MG63 (cell line): ENCODE measurements around the gene VPS13D. TPM values are rescaled to one million over a fixed set of nuclear protein-coding genes. Genes with fewer than 3 reads are reported as not detected.
"Not testable (repeated sequence)": the region's sequence is repeated elsewhere in the genome, so short reads cannot be mapped to it uniquely, and the experiment has no call there.

Source experiments
- DNase-seq: peaks from one replicate; pipeline ENCODE4 v3.0.0-alpha.2; 2020
- H3K27me3 ChIP-seq: fragments of 250-450 bp; sonication (Bioruptor Pico); 2 replicates; pipeline ENCODE4 v1.5.1; 2020; ENCODE audit warnings: mild to moderate bottlenecking, moderate library complexity
- H3K36me3 ChIP-seq: fragments of 250-450 bp; sonication (Bioruptor Pico); 2 replicates; pipeline ENCODE4 v1.5.1; 2020; ENCODE audit warnings: mild to moderate bottlenecking, moderate library complexity
- H3K4me3 ChIP-seq: fragments of 250-450 bp; sonication (Bioruptor Pico); 2 replicates; pipeline ENCODE4 v1.5.1; 2020; ENCODE audit warnings: mild to moderate bottlenecking, moderate library complexity
- H3K9me3 ChIP-seq: fragments of 250-450 bp; sonication (Bioruptor Pico); 2 replicates; pipeline ENCODE4 v1.5.1; 2020; ENCODE audit warnings: mild to moderate bottlenecking, moderate library complexity
- total RNA-seq: library from RNA; depleted of rRNA; stranded (reverse); fragments of >200 nt; shearing (Covaris generic); gene quantifications from 2 replicates; pipeline ENCODE4 v1.2.3, GENCODE V29; 2014; ENCODE audit warnings: low replicate concordance

VPS13D gene
- total RNA-seq, 1 experiment from 2014 or later, result 12.1 TPM

- no peak overlapping the region for H3K4me3 ChIP-seq
- peaks cover 44% of the 10 kb centered on the region for H3K36me3 ChIP-seq
- DNase-seq, result peak; percentile 77
- peaks cover 4% of the 10 kb centered on the region; the same call in 1 of the 2 replicates for H3K9me3 ChIP-seq
- no peaks in the 10 kb centered on the region for H3K27me3 ChIP-seq
Measured at GRCh38 chr1:12447849-12448312, 218.1 kb downstream of the VPS13D start.

DNA sequence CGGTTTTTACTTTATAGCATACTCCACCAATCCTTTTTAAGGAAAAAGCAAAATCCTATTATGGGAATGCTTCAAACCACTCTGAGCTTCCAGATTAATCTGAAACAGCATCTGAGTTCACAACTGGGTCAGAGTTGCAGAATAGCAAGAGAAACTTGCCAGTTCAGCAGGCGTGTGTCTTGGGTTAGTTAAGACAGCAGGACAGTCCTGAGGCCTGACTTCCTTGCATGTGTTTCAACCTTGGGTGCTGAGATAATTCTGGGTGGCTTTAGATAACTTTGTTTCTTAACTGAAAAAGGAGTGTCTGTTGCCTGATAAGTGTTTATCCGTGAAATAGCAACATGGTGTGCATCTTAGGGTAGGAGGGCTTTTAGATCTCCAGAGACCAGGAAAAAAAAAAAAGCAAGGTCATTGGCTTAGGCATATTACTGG lies 218.9 kb downstream of the VPS13D start:
- no peak for DNase-seq
- no peaks in the 10 kb centered on the region for H3K9me3 ChIP-seq
- H3K36me3 ChIP-seq, result peaks cover 40% of the 10 kb centered on the region
- no peaks in the 10 kb centered on the region for H3K27me3 ChIP-seq
- H3K4me3 ChIP-seq, result no peak overlapping the region

DNA sequence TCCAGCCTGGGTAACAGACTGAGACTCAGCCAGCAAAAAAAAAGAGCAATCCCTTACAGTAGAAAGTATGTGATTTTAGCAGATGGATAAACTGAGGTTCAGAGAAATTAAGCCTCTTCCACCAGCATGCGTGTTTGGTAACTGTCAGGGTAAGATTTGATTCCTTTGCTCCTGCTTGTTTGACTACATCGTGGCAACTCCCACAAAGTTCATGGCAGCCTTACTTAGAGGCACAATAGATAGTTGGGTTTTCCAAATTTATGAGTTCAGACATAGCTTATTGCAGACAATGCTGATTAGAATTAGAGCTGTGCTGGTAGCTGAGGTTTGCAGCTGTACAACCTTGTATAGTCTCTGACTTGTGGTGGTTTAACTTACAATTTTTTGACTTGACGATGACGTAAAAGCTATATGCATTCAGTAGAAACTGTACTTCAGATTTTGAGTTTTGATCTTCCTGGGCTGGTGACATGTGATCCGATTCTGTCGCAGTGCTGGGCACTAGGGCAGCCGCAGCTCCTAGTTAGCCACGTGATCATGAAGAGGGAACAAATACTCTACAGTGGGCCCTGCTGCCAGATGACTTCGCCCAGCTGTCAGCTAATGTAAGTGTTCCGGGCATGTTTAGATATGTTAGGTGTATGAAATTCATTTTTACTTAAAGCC lies 220.4 kb downstream of the VPS13D start:
- Histone ChIP-seq H3K4me3 (no peak overlapping the region), H3K9me3 (no peaks in the 10 kb centered on the region), H3K27me3 (no peaks in the 10 kb centered on the region), H3K36me3 (peaks cover 25% of the 10 kb centered on the region)
- DNase-seq, result no peak

- no peak for DNase-seq
- peaks cover 25% of the 10 kb centered on the region for H3K36me3 ChIP-seq
- no peak overlapping the region for H3K4me3 ChIP-seq
- no peaks in the 10 kb centered on the region for H3K9me3 ChIP-seq
- no peaks in the 10 kb centered on the region for H3K27me3 ChIP-seq
Measured at GRCh38 chr1:12450756-12451559, 221.1 kb downstream of the VPS13D start.

DNA sequence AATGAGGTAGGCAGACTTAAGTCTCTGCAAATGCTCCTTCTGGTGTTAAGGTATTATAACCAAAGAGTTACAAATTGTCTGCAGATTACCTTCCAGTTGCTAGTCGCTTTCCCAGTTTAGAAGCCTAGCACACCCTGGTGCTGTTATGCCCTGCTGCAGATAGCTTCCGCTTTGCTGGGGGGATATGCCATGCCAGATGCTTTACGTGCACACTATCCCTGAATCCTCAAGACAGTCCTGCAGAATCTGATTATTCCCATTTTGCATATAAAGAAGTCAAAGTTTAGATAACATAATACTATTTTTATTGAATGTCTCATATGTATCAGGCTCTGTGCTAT lies 221.7 kb downstream of the VPS13D start:
- Histone ChIP-seq H3K36me3 (peaks cover 27% of the 10 kb centered on the region), H3K27me3 (no peaks in the 10 kb centered on the region), H3K4me3 (no peak overlapping the region), H3K9me3 (no peaks in the 10 kb centered on the region)
- DNase-seq, result no peak

GRCh38 chr1:12452262-12452661 lies 222.4 kb downstream of the VPS13D start:
- peaks cover 27% of the 10 kb centered on the region for H3K36me3 ChIP-seq
- H3K27me3 ChIP-seq, result no peaks in the 10 kb centered on the region
- H3K4me3 ChIP-seq, result no peak overlapping the region
- DNase-seq, result no peak
- H3K9me3 ChIP-seq, result no peaks in the 10 kb centered on the region

GRCh38 chr1:12453400-12454343 lies 223.8 kb downstream of the VPS13D start:
- Histone ChIP-seq H3K36me3 (peaks cover 27% of the 10 kb centered on the region), H3K27me3 (no peaks in the 10 kb centered on the region), H3K4me3 (no peak overlapping the region), H3K9me3 (no peaks in the 10 kb centered on the region)
- no peak for DNase-seq

DNA sequence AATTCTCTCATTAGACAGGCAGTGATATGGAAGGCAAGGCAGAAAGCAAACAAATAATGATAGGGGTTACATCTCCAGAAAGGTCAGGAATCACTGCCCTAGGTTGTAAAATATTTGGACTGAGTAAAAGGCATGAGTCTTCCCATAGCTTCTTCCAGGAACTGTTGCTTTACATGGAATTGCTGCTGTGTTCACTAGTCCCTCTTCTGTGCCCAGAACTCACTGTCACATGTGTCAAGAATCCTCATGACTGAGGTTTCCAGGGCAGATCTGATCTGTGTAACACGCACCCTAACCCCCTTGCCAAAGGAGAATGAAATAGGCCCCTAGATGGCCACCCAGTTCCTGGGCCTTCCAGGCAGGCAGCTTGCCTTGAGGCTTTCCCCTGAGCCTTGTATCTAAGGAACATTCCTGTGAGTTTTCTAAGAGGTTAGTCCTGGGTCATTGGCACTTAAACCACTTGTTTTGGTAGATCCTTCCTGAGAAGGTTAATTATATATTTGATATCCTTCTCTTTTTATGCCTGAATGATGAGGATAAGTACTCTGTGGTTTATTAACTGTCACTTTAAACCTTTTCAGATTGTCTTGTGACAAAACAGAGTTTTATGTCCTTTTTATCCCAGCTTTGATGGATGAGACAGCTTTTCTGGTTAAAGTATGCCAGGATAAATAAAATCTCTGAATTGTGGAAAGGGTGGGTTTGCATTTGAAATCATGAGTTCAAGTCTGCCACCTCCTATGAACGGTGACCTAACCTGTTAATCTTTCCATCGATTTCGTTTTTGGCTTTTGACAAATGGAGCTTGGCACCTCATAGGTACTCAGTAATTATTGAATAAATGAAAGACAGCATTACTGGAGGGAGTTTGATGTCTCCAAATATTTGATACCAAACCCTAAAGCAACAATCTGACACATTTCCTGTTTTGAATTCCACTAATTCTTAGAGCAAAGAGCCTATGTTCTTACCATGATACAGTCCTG lies 224.9 kb downstream of the VPS13D start:
- Histone ChIP-seq H3K9me3 (no peaks in the 10 kb centered on the region), H3K4me3 (no peak overlapping the region), H3K36me3 (peaks cover 27% of the 10 kb centered on the region)

DNA sequence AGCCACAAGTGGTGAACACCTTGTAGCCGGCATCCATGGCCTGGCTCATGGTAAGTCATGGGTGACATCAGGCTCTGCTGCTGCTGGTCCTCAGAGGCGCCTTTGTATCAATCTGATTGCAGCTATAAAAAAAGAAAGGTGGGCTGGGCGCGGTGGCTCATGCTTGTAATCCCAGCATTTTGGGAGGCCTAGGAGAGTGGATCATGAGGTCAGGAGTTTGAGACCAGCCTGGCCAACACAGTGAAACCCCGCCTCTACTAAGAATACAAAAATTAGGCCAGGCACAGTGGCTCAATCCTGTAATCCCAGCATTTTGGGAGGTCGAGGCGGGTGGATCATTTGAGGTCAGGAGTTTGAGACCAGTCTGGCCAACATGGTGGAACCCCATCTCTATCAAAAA lies 226.3 kb downstream of the VPS13D start:
- not testable (repeated sequence) for DNase-seq, H3K4me3 ChIP-seq, H3K9me3 ChIP-seq

More for the DNA sequence above, 224.9 kb downstream of the VPS13D start:
- DNase-seq, result peak; percentile 79
- no peaks in the 10 kb centered on the region for H3K27me3 ChIP-seq

GRCh38 chr1:12456979-12457378 lies 227.1 kb downstream of the VPS13D start:
- no peaks in the 10 kb centered on the region for H3K9me3 ChIP-seq
- no peak overlapping the region for H3K4me3 ChIP-seq
- no peaks in the 10 kb centered on the region for H3K27me3 ChIP-seq
- peaks cover 10% of the 10 kb centered on the region for H3K36me3 ChIP-seq
- peak; percentile 65 for DNase-seq

More for the DNA sequence above, 226.3 kb downstream of the VPS13D start:
- peaks cover 17% of the 10 kb centered on the region for H3K36me3 ChIP-seq
- not testable (repeated sequence) for H3K27me3 ChIP-seq

- no peak overlapping the region for H3K4me3 ChIP-seq
- no peaks in the 10 kb centered on the region for H3K27me3 ChIP-seq
- peaks cover 7% of the 10 kb centered on the region for H3K36me3 ChIP-seq
- H3K9me3 ChIP-seq, result no peaks in the 10 kb centered on the region
- DNase-seq, result no peak
Measured at GRCh38 chr1:12457771-12458170, 227.9 kb downstream of the VPS13D start.

GRCh38 chr1:12458571-12458970 lies 228.7 kb downstream of the VPS13D start:
- H3K36me3 ChIP-seq, result peaks cover 7% of the 10 kb centered on the region
- H3K4me3 ChIP-seq, result no peak overlapping the region
- H3K27me3 ChIP-seq, result no peaks in the 10 kb centered on the region
- no peaks in the 10 kb centered on the region for H3K9me3 ChIP-seq
- peak; percentile 70 for DNase-seq

DNA sequence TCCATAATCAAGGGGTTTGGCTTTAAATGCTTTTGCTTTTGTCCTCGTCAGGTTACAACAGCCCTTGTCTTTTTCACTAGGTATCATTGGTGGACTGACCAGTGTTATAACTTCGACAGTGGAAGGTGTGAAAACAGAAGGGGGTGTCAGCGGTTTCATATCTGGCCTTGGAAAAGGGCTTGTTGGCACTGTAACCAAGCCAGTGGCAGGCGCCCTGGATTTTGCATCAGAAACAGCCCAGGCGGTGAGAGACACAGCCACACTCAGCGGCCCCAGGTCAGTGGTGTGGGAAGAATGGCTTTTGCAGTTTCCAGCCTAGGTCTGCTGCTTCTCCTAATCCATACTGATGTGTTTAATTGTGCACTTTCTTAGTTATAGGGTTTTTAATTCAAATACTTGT lies 230.3 kb downstream of the VPS13D start:
- Histone ChIP-seq H3K36me3 (peaks cover 10% of the 10 kb centered on the region), H3K4me3 (no peak overlapping the region), H3K9me3 (no peaks in the 10 kb centered on the region), H3K27me3 (no peaks in the 10 kb centered on the region)
- no peak for DNase-seq

DNA sequence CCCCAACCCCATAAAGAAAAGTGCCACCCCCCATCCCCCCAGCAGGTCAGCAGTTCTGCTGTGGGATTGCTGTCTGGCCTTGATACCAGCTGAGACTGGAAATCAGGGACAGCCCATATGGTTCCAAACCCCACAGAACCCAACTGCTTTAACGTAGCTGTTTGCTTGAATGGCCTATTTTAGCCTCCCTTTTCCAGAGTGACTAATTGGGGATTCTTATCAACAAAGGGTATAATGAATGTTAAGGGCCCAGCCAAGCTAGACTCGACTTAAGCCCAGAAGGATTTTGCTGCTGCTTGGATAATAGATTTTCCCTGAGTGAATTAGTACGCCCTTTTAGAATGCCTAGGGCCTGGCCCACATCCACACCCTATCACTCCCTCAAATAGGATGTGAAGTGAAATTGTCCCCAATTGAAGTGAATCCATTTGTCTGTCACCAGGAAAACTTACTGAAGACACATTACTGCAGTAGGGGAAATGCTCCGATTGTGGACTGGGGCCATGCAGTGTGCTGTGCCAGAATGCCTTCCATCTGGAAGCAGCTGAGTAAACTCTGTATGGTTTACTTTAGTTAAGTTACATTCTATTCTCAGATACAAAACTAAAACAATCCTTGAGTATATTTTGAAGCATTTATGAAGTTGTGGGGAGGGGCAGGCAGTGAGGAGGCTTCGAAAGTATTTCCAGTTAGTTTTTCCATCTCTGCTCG lies 231.2 kb downstream of the VPS13D start:
- Histone ChIP-seq H3K36me3 (peaks cover 16% of the 10 kb centered on the region), H3K4me3 (no peak overlapping the region), H3K9me3 (no peaks in the 10 kb centered on the region), H3K27me3 (no peaks in the 10 kb centered on the region)
- peak; percentile 82 for DNase-seq

- no peaks in the 10 kb centered on the region for H3K9me3 ChIP-seq
- no peaks in the 10 kb centered on the region for H3K27me3 ChIP-seq
- no peak for DNase-seq
- H3K36me3 ChIP-seq, result peaks cover 20% of the 10 kb centered on the region
- H3K4me3 ChIP-seq, result no peak overlapping the region
Measured at GRCh38 chr1:12461754-12462153, 231.9 kb downstream of the VPS13D start.
